Embryonic facial prominence (tissue), 1 donor: ENCODE measurements around the gene CXCR5.

Source experiments
- DNase-seq: peaks from one replicate; pipeline ENCODE4 v3.0.0-alpha.2; 2016; ENCODE audit errors: extremely low spot score

CXCR5 gene

GRCh38 chr11:118898400-118899295 is 15.0 kb downstream of the CXCR5 start:
- no peak for DNase-seq

- no peak for DNase-seq
Measured at GRCh38 chr11:118899296-118899688, 15.6 kb downstream of the CXCR5 start.

GRCh38 chr11:118899706-118900360 is 16.1 kb downstream of the CXCR5 start:
- no peak for DNase-seq

GRCh38 chr11:118900535-118901384 is 17.1 kb downstream of the CXCR5 start:
- no peak for DNase-seq

- DNase-seq: no peak
Measured at GRCh38 chr11:118901494-118902335, 18.0 kb downstream of the CXCR5 start.

- DNase-seq: no peak
Measured at GRCh38 chr11:118902336-118903203, 18.9 kb downstream of the CXCR5 start.

- DNase-seq: no peak
Measured at GRCh38 chr11:118903204-118904015, 19.7 kb downstream of the CXCR5 start.

- DNase-seq: peak; percentile 49
Measured at GRCh38 chr11:118907051-118908042, 23.7 kb downstream of the CXCR5 start.

- no peak for DNase-seq
Measured at GRCh38 chr11:118908264-118908663, 24.6 kb downstream of the CXCR5 start.

GRCh38 chr11:118908901-118909618 is 25.4 kb downstream of the CXCR5 start:
- peak; percentile 84 for DNase-seq

- no peak for DNase-seq
Measured at GRCh38 chr11:118909619-118910308, 26.1 kb downstream of the CXCR5 start.

GRCh38 chr11:118910309-118911112 is 26.8 kb downstream of the CXCR5 start:
- DNase-seq: peak; percentile 75

GRCh38 chr11:118911113-118911879 is 27.6 kb downstream of the CXCR5 start:
- no peak for DNase-seq

- peak; percentile 36 for DNase-seq
Measured at GRCh38 chr11:118911880-118912741, 28.4 kb downstream of the CXCR5 start.
